IPS DF 6.9 (cell line): ENCODE results near the gene FHOD3.

Experiments
- DNase-seq: peaks from one replicate; pipeline ENCODE4 v3.0.0-alpha.2; 2013; ENCODE audit warnings: low read depth, low spot score
- H3K27ac ChIP-seq: one replicate; pipeline ENCODE4 v1.5.1; 2013; ENCODE audit warnings: low read length, control low read depth
- H3K27me3 ChIP-seq: 2 replicates; pipeline ENCODE4 v1.6.1; 2013; ENCODE audit warnings: mild to moderate bottlenecking, low read length; ENCODE audit not compliant: control insufficient read depth, insufficient read depth
- H3K36me3 ChIP-seq: 2 replicates; pipeline ENCODE4 v1.6.1; 2013; ENCODE audit warnings: low read length; ENCODE audit not compliant: control insufficient read depth, insufficient read depth
- H3K4me1 ChIP-seq: 2 replicates; pipeline ENCODE4 v1.6.1; 2013; ENCODE audit warnings: low read length; ENCODE audit not compliant: control insufficient read depth, insufficient read depth
- H3K4me3 ChIP-seq: 2 replicates; pipeline ENCODE4 v1.5.1; 2013; ENCODE audit warnings: mild to moderate bottlenecking, low read length
- H3K9me3 ChIP-seq: 2 replicates; pipeline ENCODE4 v1.6.1; 2013; ENCODE audit warnings: low read length, inconsistent platforms; ENCODE audit not compliant: control insufficient read depth, insufficient read depth
- WGBS: extraction: QIAGEN DNeasy Blood & Tissue Kit; methylation state at CpG from one replicate; pipeline ENCODE4 v1.1.7; 2013; ENCODE audit warnings: mixed read lengths, missing lambda C conversion rate; ENCODE audit not compliant: insufficient read length, insufficient coverage; 5-methylcytosine and 5-hydroxymethylcytosine counted together

Gene FHOD3

GRCh38 chr18:36724591-36725001, 427.1 kb downstream of the FHOD3 start:
- Histone ChIP-seq H3K27ac (no peak overlapping the region), H3K4me1 (no peaks in the 10 kb centered on the region), H3K36me3 (no peaks in the 10 kb centered on the region), H3K4me3 (no peak overlapping the region), H3K9me3 (no peaks in the 10 kb centered on the region), H3K27me3 (no peaks in the 10 kb centered on the region)
- WGBS, result no CpG with 5 or more reads among the region's 8 CpGs
- no peak for DNase-seq

- peaks cover 5% of the 10 kb centered on the region for H3K9me3 ChIP-seq
- WGBS, result no CpG with 5 or more reads among the region's 4 CpGs
- H3K27me3 ChIP-seq, result no peaks in the 10 kb centered on the region
- no peak overlapping the region for H3K27ac ChIP-seq
- no peak for DNase-seq
- no peaks in the 10 kb centered on the region for H3K4me1 ChIP-seq
- H3K36me3 ChIP-seq, result no peaks in the 10 kb centered on the region
- H3K4me3 ChIP-seq, result no peak overlapping the region
Measured at GRCh38 chr18:36728345-36728744, 430.8 kb downstream of the FHOD3 start.

- Histone ChIP-seq H3K27me3 (no peaks in the 10 kb centered on the region), H3K36me3 (no peaks in the 10 kb centered on the region), H3K4me3 (no peak overlapping the region), H3K4me1 (no peaks in the 10 kb centered on the region), H3K27ac (no peak overlapping the region), H3K9me3 (peaks cover 5% of the 10 kb centered on the region)
- no peak for DNase-seq
Measured at GRCh38 chr18:36729197-36729596, 431.7 kb downstream of the FHOD3 start.

GRCh38 chr18:36732264-36732663, 434.8 kb downstream of the FHOD3 start:
- Histone ChIP-seq H3K36me3 (no peaks in the 10 kb centered on the region), H3K27ac (no peak overlapping the region), H3K27me3 (no peaks in the 10 kb centered on the region), H3K4me3 (no peak overlapping the region), H3K9me3 (peaks cover 5% of the 10 kb centered on the region), H3K4me1 (no peaks in the 10 kb centered on the region)
- no CpG with 5 or more reads among the region's 5 CpGs for WGBS
- no peak for DNase-seq

- H3K36me3 ChIP-seq, result no peaks in the 10 kb centered on the region
- peaks cover 5% of the 10 kb centered on the region for H3K9me3 ChIP-seq
- no peaks in the 10 kb centered on the region for H3K27me3 ChIP-seq
- H3K4me3 ChIP-seq, result no peak overlapping the region
- no peak overlapping the region for H3K27ac ChIP-seq
- no peak for DNase-seq
- WGBS, result no CpG with 5 or more reads among the region's 1 CpG
- no peaks in the 10 kb centered on the region for H3K4me1 ChIP-seq
Measured at GRCh38 chr18:36733150-36733549, 435.6 kb downstream of the FHOD3 start.

- H3K4me1 ChIP-seq, result no peaks in the 10 kb centered on the region
- no CpG with 5 or more reads among the region's 4 CpGs for WGBS
- H3K27ac ChIP-seq, result no peak overlapping the region
Measured at GRCh38 chr18:36734596-36734995, 437.1 kb downstream of the FHOD3 start.

GRCh38 chr18:36735130-36735529, 437.6 kb downstream of the FHOD3 start:
- Histone ChIP-seq H3K4me3 (no peak overlapping the region), H3K27me3 (no peaks in the 10 kb centered on the region), H3K4me1 (no peaks in the 10 kb centered on the region), H3K9me3 (peaks cover 5% of the 10 kb centered on the region), H3K27ac (no peak overlapping the region), H3K36me3 (no peaks in the 10 kb centered on the region)
- DNase-seq, result no peak
- WGBS, result no CpG with 5 or more reads among the region's 2 CpGs

More at GRCh38 chr18:36734596-36734995, 437.1 kb downstream of the FHOD3 start:
- Histone ChIP-seq H3K9me3 (peaks cover 5% of the 10 kb centered on the region), H3K27me3 (no peaks in the 10 kb centered on the region), H3K4me3 (no peak overlapping the region), H3K36me3 (no peaks in the 10 kb centered on the region)
- no peak for DNase-seq

GRCh38 chr18:36736094-36736493, 438.6 kb downstream of the FHOD3 start:
- WGBS, result no CpG with 5 or more reads among the region's 6 CpGs
- Histone ChIP-seq H3K36me3 (no peaks in the 10 kb centered on the region), H3K4me1 (no peaks in the 10 kb centered on the region), H3K4me3 (no peak overlapping the region), H3K27me3 (no peaks in the 10 kb centered on the region), H3K27ac (no peak overlapping the region), H3K9me3 (peaks cover 5% of the 10 kb centered on the region)
- DNase-seq, result no peak

GRCh38 chr18:36737316-36737715, 439.8 kb downstream of the FHOD3 start:
- Histone ChIP-seq H3K4me3 (no peak overlapping the region), H3K4me1 (no peaks in the 10 kb centered on the region), H3K27me3 (no peaks in the 10 kb centered on the region), H3K36me3 (no peaks in the 10 kb centered on the region), H3K9me3 (peaks cover 2% of the 10 kb centered on the region), H3K27ac (no peak overlapping the region)
- no peak for DNase-seq
- no CpG with 5 or more reads among the region's 3 CpGs for WGBS

- Histone ChIP-seq H3K27ac (no peak overlapping the region), H3K36me3 (no peaks in the 10 kb centered on the region)
Measured at GRCh38 chr18:36744261-36744876, 446.9 kb downstream of the FHOD3 start.

GRCh38 chr18:36745219-36745975, 447.9 kb downstream of the FHOD3 start:
- no peak overlapping the region for H3K4me3 ChIP-seq
- H3K27ac ChIP-seq, result no peak overlapping the region
- no peaks in the 10 kb centered on the region for H3K4me1 ChIP-seq
- DNase-seq, result no peak
- no peaks in the 10 kb centered on the region for H3K27me3 ChIP-seq
- no CpG with 5 or more reads among the region's 25 CpGs for WGBS
- H3K36me3 ChIP-seq, result no peaks in the 10 kb centered on the region
- H3K9me3 ChIP-seq, result no peaks in the 10 kb centered on the region

More at GRCh38 chr18:36744261-36744876, 446.9 kb downstream of the FHOD3 start:
- H3K4me3 ChIP-seq, result no peak overlapping the region
- H3K4me1 ChIP-seq, result no peaks in the 10 kb centered on the region
- no peak for DNase-seq
- no peaks in the 10 kb centered on the region for H3K27me3 ChIP-seq
- no CpG with 5 or more reads among the region's 6 CpGs for WGBS
- no peaks in the 10 kb centered on the region for H3K9me3 ChIP-seq
